Stimulated activated naive CD8-positive, alpha-beta T cell treated with anti-CD3 and anti-CD28 coated beads, Interleukin-15, Interleukin-2, amounts not matched to agents 100 ng/mL and 50 ng/mL, for 24 hours (primary cell): ENCODE measurements around the gene OR52E1.
"Not testable (repeated sequence)": the region's sequence is repeated elsewhere in the genome, so short reads cannot be mapped to it uniquely, and the experiment has no call there.

Source experiments
- H3K27ac Mint-ChIP-seq: one replicate; pipeline ENCODE4 v1.8.0; 2021; ENCODE audit warnings: mild to moderate bottlenecking, mixed read lengths
- H3K27me3 Mint-ChIP-seq: one replicate; pipeline ENCODE4 v1.8.0; 2021; ENCODE audit warnings: mixed read lengths
- H3K36me3 Mint-ChIP-seq: one replicate; pipeline ENCODE4 v1.8.0; 2021; ENCODE audit warnings: low read depth, mixed read lengths
- H3K4me1 Mint-ChIP-seq: one replicate; pipeline ENCODE4 v1.8.0; 2021; ENCODE audit warnings: low read depth, mixed read lengths
- H3K4me3 Mint-ChIP-seq: one replicate; pipeline ENCODE4 v1.8.0; 2021; ENCODE audit warnings: mild to moderate bottlenecking, mixed read lengths
- H3K9me3 Mint-ChIP-seq: one replicate; pipeline ENCODE4 v1.8.0; 2021; ENCODE audit warnings: mixed read lengths

OR52E1 gene

DNA sequence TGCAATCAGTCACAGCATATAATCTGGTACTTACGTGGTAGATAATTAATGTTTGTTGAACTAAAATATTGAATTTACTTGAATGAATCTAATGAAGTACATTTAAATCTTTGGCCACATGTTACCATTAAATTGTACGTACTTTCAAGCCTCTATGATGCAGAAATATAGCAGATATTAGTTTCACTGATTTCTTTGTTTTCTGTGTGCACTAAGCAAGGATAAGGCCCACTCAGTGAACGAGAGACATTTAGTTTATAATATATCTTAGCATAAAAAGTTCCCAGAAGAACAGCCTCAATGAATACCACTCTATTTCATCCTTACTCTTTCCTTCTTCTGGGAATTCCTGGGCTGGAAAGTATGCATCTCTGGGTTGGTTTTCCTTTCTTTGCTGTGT is at the start of gene OR52E1:
TSS of gene OR52E1 (plus strand) at position 301 of the 400 bp plus-strand sequence.
- peaks cover 3% of the 10 kb centered on the region for H3K27me3 Mint-ChIP-seq
- H3K4me3 Mint-ChIP-seq = no peak within 1 kb of the TSS
- no peak within 1 kb of the TSS for H3K27ac Mint-ChIP-seq
- H3K9me3 Mint-ChIP-seq = no peaks in the 10 kb centered on the region
- no peaks in the 10 kb centered on the region for H3K4me1 Mint-ChIP-seq
- no peaks in the 10 kb centered on the region for H3K36me3 Mint-ChIP-seq

DNA sequence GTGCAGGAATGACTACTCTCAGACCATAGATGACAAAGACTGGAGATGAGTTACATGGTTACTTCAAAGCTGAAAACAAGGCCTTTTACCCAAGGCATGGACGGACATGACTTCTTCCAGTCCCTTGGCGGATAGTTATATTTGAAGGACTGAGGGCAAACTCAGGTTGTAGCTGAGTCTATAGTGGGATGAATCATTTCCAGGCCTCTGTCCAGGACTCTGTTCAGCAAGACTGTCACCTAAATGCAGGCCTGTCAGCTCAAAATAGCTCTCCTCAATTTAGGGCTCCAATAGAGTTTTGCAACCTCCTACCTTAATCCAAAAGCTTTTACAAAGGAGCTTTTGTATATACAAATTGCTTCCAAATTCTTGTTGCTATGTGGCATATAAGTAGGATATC is 47.4 kb upstream of the OR52E1 start:
- H3K4me3 Mint-ChIP-seq = no peak overlapping the region
- no peaks in the 10 kb centered on the region for H3K4me1 Mint-ChIP-seq
- H3K27ac Mint-ChIP-seq = no peak overlapping the region
- H3K36me3 Mint-ChIP-seq = no peaks in the 10 kb centered on the region
- peaks cover 19% of the 10 kb centered on the region for H3K9me3 Mint-ChIP-seq
- H3K27me3 Mint-ChIP-seq = no peaks in the 10 kb centered on the region

DNA sequence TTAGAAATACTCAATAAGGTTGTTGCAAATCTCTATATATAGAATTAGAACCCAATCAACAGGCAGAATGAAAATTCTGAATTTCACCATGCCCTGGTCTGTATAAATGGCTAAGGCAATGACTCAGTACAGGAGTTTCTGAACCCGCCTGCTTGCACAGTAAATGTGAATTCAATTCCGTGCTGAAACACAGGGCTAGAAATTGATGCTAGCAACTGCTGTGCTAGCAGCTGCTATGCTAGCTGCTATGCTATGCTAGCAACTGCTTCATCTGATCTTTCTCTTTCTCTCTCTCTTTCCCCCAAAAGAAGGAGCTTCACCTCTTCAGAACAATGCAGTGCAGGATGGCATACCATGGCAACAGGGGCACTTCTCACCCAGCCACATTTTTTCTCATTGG is 32.7 kb upstream of the OR52E1 start:
- no peaks in the 10 kb centered on the region for H3K4me1 Mint-ChIP-seq
- no peaks in the 10 kb centered on the region for H3K36me3 Mint-ChIP-seq
- H3K27ac Mint-ChIP-seq = no peak overlapping the region
- no peaks in the 10 kb centered on the region for H3K27me3 Mint-ChIP-seq
- H3K4me3 Mint-ChIP-seq = no peak overlapping the region
- H3K9me3 Mint-ChIP-seq = peaks cover 7% of the 10 kb centered on the region

DNA sequence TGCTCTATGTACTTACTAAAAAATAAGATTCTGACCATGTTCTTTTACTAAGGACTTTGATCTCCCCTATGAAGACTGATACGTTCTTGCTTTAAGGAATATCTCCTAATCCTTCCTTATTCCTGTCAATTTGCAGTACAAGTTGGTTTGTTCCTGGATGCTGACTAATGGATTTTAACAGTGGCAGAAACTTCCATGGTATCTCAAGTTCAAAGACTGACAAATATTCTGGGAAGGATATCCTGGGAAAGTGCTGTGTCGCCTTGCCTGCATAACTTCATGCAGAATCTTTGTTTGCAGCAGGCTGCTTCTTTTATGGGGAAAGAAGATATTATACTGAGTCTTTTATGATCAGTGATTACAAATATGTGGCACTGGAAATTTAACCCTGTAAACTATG is 31.4 kb upstream of the OR52E1 start:
- H3K9me3 Mint-ChIP-seq = peaks cover 11% of the 10 kb centered on the region
- H3K27ac Mint-ChIP-seq = no peak overlapping the region
- H3K27me3 Mint-ChIP-seq = peaks cover 3% of the 10 kb centered on the region
- H3K4me1 Mint-ChIP-seq = no peaks in the 10 kb centered on the region
- no peaks in the 10 kb centered on the region for H3K36me3 Mint-ChIP-seq
- H3K4me3 Mint-ChIP-seq = no peak overlapping the region

DNA sequence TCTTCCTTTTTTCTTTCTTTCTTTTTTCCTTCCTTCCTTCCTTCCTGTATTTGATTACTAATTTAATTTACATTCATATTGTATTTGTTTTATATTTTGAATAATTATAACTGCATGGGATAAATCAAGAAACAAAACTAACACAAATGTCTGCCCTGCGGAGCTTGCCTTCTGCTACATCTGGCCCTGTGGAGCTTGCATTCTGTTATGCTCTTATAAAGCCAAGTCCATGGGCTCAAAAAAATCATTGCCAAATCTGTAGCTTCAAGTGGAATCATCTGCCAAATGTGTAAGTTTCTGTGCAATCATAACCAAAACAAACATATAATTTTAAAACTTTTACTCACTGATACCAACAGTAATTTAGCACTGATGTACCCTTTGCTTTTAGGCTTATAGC is 31.0 kb upstream of the OR52E1 start:
- Mint-ChIP-seq H3K36me3 (no peaks in the 10 kb centered on the region), H3K9me3 (peaks cover 11% of the 10 kb centered on the region), H3K27ac (no peak overlapping the region), H3K4me3 (no peak overlapping the region), H3K4me1 (no peaks in the 10 kb centered on the region), H3K27me3 (peaks cover 3% of the 10 kb centered on the region)

DNA sequence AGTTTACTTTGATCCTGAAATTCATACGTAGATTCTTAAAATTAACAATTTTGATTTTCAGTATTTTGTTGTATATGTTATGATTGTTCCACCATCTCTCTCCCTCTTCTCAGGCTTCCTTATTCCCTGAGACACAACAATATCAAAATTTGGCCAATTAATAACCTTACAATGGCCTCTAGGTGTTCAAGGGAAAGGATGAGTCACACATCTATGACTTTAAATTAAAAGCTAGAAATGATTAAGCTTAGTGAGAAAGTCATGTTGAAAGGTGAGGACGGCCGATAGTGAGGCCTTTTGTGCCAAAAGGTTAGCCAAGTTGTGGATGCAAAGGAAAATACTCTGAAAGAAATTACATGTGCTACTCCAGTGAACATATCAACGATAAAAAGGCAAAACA is 28.5 kb upstream of the OR52E1 start:
- peaks cover 11% of the 10 kb centered on the region for H3K9me3 Mint-ChIP-seq
- peaks cover 3% of the 10 kb centered on the region for H3K27me3 Mint-ChIP-seq
- H3K4me1 Mint-ChIP-seq = no peaks in the 10 kb centered on the region
- H3K27ac Mint-ChIP-seq = no peak overlapping the region
- H3K4me3 Mint-ChIP-seq = no peak overlapping the region
- H3K36me3 Mint-ChIP-seq = no peaks in the 10 kb centered on the region

DNA sequence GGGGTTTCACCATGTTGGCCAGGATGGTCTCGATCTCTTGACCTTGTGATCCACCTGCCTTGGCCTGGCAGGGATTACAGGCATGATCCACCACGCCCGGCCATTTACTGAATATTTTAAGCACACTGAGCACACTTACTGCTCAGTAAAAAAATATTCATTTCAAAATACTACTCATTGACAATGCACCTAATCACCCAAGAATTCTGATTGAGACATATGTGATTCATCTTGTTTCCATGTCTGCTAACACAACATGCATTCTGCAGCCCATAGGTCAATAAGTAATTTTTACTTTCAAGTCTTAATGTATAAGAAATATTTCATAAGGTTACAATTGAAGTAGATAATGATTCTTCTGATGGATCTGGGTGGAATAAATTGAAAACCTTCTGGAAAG is 27.3 kb upstream of the OR52E1 start:
- peaks cover 14% of the 10 kb centered on the region for H3K9me3 Mint-ChIP-seq
- H3K4me3 Mint-ChIP-seq = no peak overlapping the region
- no peak overlapping the region for H3K27ac Mint-ChIP-seq
- H3K27me3 Mint-ChIP-seq = peaks cover 3% of the 10 kb centered on the region
- no peaks in the 10 kb centered on the region for H3K4me1 Mint-ChIP-seq
- no peaks in the 10 kb centered on the region for H3K36me3 Mint-ChIP-seq

DNA sequence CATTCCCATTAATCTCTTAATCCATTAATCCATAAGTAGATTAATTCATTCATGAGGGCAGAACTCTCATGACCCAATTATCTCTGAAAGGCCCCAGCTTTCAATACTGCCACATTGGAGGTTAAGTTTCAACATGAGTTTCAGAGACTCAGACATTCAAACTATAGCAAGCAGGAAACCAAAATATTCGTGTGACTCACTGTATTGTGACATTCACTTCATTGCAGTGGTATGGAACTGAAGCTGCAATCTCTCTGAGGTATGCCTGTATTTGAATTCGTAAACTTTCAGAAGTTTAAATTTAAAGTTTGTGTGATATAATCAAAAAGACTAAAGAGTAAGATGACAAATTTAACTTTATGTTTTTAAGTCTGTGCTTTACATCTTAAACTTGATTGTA is 26.0 kb upstream of the OR52E1 start:
- Mint-ChIP-seq H3K27me3 (peaks cover 3% of the 10 kb centered on the region), H3K9me3 (peaks cover 12% of the 10 kb centered on the region), H3K4me1 (no peaks in the 10 kb centered on the region), H3K36me3 (no peaks in the 10 kb centered on the region), H3K4me3 (no peak overlapping the region), H3K27ac (no peak overlapping the region)

DNA sequence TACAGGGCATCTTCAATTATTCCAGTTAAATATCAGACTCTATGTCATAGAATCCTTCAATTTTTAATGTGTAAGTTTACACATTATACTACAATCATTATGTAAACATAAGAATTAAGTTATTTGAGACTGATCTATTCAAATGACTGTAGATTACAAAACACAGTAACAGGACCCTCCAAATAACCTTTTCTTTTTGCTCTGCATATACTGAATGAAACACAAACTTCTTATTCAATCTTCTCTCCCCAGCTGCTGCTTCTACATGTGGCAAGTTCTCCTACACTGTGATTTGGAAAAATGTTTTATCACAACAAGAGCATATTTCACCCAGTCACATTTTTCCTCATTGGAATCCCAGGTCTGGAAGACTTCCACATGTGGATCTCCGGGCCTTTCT is 23.1 kb upstream of the OR52E1 start, which contains the start of gene OR52J3:
TSS of gene OR52J3 (plus strand) at position 301 of the 400 bp plus-strand sequence. CDS start at position 301, 0 bp downstream.
- Mint-ChIP-seq H3K36me3 (no peaks in the 10 kb centered on the region), H3K4me1 (no peaks in the 10 kb centered on the region), H3K27ac (no peak within 1 kb of the TSS), H3K9me3 (peaks cover 12% of the 10 kb centered on the region), H3K27me3 (peaks cover 3% of the 10 kb centered on the region), H3K4me3 (no peak within 1 kb of the TSS)

DNA sequence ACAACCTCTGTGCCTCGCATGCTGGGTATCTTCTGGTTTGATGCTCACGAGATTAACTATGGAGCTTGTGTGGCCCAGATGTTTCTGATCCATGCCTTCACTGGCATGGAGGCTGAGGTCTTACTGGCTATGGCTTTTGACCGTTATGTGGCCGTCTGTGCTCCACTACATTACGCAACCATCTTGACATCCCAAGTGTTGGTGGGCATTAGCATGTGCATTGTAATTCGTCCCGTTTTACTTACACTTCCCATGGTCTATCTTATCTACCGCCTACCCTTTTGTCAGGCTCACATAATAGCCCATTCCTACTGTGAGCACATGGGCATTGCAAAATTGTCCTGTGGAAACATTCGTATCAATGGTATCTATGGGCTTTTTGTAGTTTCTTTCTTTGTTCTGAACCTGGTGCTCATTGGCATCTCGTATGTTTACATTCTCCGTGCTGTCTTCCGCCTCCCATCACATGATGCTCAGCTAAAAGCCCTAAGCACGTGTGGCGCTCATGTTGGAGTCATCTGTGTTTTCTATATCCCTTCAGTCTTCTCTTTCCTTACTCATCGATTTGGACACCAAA is 22.5 kb upstream of the OR52E1 start:
- H3K4me3 Mint-ChIP-seq = no peak overlapping the region
- H3K4me1 Mint-ChIP-seq = no peaks in the 10 kb centered on the region
- peaks cover 3% of the 10 kb centered on the region for H3K27me3 Mint-ChIP-seq
- no peak overlapping the region for H3K27ac Mint-ChIP-seq
- H3K36me3 Mint-ChIP-seq = no peaks in the 10 kb centered on the region
- H3K9me3 Mint-ChIP-seq = peaks cover 12% of the 10 kb centered on the region

DNA sequence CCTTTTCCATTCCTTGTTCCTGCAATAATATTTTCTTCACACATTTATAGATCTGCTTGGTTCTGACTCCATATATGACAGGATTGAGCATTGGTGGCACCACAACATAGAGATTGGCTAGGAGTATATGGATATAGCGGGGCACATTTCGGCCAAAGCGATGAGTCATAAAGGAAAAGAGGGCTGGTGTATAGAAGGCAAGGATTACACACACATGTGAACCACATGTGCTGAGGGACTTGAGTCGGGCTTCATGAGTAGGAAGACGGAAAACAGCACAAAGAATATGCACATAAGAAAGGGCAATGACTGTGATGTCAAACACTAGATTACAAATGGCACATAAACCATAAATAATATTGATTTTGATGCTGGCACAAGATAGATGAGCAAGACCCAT is 10.7 kb upstream of the OR52E1 start:
- H3K9me3 Mint-ChIP-seq, H3K27me3 Mint-ChIP-seq, H3K36me3 Mint-ChIP-seq, H3K27ac Mint-ChIP-seq, H3K4me1 Mint-ChIP-seq, H3K4me3 Mint-ChIP-seq: not testable (repeated sequence)

DNA sequence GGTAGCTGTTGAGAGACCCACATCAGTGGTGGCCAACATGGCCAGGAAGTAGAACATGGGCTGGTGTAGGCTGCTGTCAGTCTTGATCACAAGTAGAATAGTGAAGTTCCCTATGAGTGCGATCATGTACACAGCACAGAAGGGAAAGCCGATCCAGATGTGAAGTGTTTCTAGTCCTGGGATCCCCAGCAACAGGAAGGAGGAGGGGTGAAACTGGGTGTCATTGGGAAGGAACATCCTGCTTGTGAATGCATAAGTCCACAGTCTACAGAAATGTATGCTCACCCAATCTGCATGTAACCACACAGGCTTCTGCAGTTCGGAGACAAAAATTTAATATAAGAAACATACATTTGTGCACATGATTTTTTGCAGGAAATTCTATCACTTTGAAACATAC is 10.0 kb upstream of the OR52E1 start, which contains the start of gene OR52E2:
TSS of gene OR52E2 (minus strand) at position 237 of the 400 bp plus-strand sequence. CDS start at position 237, 0 bp downstream.
- Mint-ChIP-seq H3K27me3 (peaks cover 5% of the 10 kb centered on the region), H3K9me3 (peaks cover 8% of the 10 kb centered on the region), H3K36me3 (no peaks in the 10 kb centered on the region), H3K27ac (no peak within 1 kb of the TSS), H3K4me1 (no peaks in the 10 kb centered on the region), H3K4me3 (no peak within 1 kb of the TSS)

DNA sequence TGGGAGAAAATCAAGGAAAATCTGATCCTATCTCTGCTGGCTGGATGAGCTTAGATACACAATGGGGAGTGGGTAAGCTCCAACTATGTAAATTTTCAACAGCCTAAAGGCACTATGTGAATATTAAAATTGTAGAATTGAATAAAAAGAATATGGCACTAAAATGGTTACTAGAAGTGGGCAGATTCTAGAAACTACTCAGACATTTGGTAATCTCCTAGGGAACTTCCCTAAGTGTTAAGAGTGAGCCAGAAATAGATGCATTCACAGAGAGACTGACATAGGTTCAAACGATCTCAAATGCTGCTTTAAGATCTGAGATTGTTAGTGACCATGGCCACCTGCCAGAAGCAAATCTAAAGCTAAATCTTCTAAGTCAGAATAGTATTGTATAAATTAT is 4.3 kb upstream of the OR52E1 start:
- no peaks in the 10 kb centered on the region for H3K36me3 Mint-ChIP-seq
- no peak overlapping the region for H3K27ac Mint-ChIP-seq
- no peaks in the 10 kb centered on the region for H3K9me3 Mint-ChIP-seq
- H3K27me3 Mint-ChIP-seq = no peaks in the 10 kb centered on the region
- H3K4me3 Mint-ChIP-seq = no peak overlapping the region
- H3K4me1 Mint-ChIP-seq = no peaks in the 10 kb centered on the region

DNA sequence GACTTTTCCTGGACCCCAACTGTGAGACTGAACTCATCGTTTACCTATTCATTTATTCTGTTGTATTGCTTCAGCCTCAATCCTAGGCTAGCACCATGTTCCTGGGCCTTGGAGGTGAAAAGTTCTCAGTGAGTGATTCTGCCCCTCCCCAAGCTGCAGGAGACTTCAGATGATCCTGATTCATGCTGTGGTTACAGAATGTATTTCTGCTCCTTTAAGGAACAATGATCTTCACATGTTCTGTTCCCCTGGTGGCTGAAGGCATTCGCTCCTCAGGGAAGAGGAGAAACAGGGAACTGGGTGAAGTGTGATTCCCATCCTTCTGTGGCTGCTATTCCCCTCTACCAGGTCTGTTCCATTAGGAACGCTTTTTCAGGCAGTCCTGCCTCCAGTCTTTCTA is 2.4 kb downstream of the OR52E1 start:
- H3K4me1 Mint-ChIP-seq = no peaks in the 10 kb centered on the region

DNA sequence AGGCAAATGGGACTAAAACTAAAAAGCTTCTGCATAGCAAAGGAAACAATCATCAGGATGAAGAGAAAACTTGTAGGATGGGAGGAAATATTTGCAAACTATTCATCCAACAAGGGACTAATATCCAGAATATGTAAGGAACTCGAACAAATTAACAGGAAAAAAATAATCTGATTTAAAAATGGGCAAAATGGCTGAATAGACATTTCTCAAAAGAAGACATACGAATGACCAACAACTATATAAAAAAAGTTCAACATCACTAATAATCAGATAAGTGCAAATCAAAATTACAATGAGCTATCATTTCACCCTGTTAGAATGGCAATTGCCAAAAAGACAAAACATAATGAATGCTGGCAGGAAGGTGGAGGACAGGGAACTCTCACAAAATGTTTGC is 12.0 kb downstream of the OR52E1 start:
- no peak overlapping the region for H3K27ac Mint-ChIP-seq
- no peaks in the 10 kb centered on the region for H3K4me1 Mint-ChIP-seq
- H3K27me3 Mint-ChIP-seq = no peaks in the 10 kb centered on the region
- no peak overlapping the region for H3K4me3 Mint-ChIP-seq
- peaks cover 4% of the 10 kb centered on the region for H3K9me3 Mint-ChIP-seq
- H3K36me3 Mint-ChIP-seq = no peaks in the 10 kb centered on the region

More for the DNA sequence above, 2.4 kb downstream of the OR52E1 start:
- Mint-ChIP-seq H3K27me3 (peaks cover 12% of the 10 kb centered on the region), H3K9me3 (peaks cover 4% of the 10 kb centered on the region), H3K27ac (no peak overlapping the region), H3K36me3 (no peaks in the 10 kb centered on the region), H3K4me3 (no peak overlapping the region)

DNA sequence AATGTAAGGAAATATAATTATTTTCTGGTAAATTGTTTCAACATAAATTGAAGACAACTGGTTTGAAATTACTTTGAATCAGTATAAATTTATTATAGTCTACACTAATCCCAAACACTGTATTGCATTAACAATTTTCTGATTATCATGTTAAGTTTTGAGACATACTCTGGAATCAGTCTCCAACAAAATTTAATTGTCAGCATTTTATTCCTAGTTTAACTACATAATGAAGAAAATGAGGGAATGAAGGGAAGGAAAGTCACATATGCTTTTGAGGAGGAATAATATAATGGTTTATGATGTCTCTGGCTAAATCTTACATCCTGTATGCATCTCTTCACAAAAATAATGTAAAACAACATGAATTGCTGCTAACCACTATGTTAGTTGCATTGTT is 14.2 kb downstream of the OR52E1 start:
- Mint-ChIP-seq H3K4me1 (no peaks in the 10 kb centered on the region), H3K36me3 (no peaks in the 10 kb centered on the region), H3K27ac (no peak overlapping the region), H3K9me3 (no peaks in the 10 kb centered on the region), H3K4me3 (no peak overlapping the region), H3K27me3 (no peaks in the 10 kb centered on the region)
